NCI-H774 (cell line): ENCODE data around the gene MAGEA12.
"Not testable (repeated sequence)": the region's sequence is repeated elsewhere in the genome, so short reads cannot be mapped to it uniquely, and the experiment has no call there.

Experiments
- DNase-seq: peaks from one replicate; lab custom pipeline; 2025; lab: John Stamatoyannopoulos, UW

MAGEA12 gene

GRCh38 chrX:152733261-152733975, at the start of gene MAGEA12, which contains the start of gene CSAG1:
MAGEA12 (plus strand) TSS chrX:152733757; CDS start chrX:152736162, 2,405 bp downstream.
CSAG1 (minus strand) TSS chrX:152733721; CDS start chrX:152732460, 1,261 bp downstream.
- DNase-seq = peak; percentile 87

GRCh38 chrX:152697952-152698931, 35.3 kb upstream of the MAGEA12 start, which contains the start of gene MAGEA3:
MAGEA3 (plus strand) TSS chrX:152698794; CDS start chrX:152700833, 2,039 bp downstream.
- not testable (repeated sequence) for DNase-seq

- DNase-seq = not testable (repeated sequence)
Measured at GRCh38 chrX:152700390-152700789, 33.2 kb upstream of the MAGEA12 start.

- DNase-seq = not testable (repeated sequence)
Measured at GRCh38 chrX:152706500-152706899, 27.1 kb upstream of the MAGEA12 start.

- DNase-seq = not testable (repeated sequence)
Measured at GRCh38 chrX:152709173-152709572, 24.4 kb upstream of the MAGEA12 start, which contains the start of gene CSAG2. CSAG2 (minus strand) TSS chrX:152709273; CDS start chrX:152709112, 161 bp downstream.

GRCh38 chrX:152713195-152713594, 20.4 kb upstream of the MAGEA12 start:
- not testable (repeated sequence) for DNase-seq

- not testable (repeated sequence) for DNase-seq
Measured at GRCh38 chrX:152713815-152714787, 19.5 kb upstream of the MAGEA12 start, which contains the start of gene MAGEA2B. MAGEA2B (plus strand) TSS chrX:152714628; CDS start chrX:152717107, 2,479 bp downstream.

GRCh38 chrX:152725409-152725808, 8.1 kb upstream of the MAGEA12 start:
- DNase-seq = no peak

- DNase-seq = not testable (repeated sequence)
Measured at GRCh38 chrX:152734143-152734858, 744 bp downstream of the MAGEA12 start.

- no peak for DNase-seq
Measured at GRCh38 chrX:152735101-152735500, 1.5 kb downstream of the MAGEA12 start.

- no peak for DNase-seq
Measured at GRCh38 chrX:152735860-152736511, 2.4 kb downstream of the MAGEA12 start.

- not testable (repeated sequence) for DNase-seq
Measured at GRCh38 chrX:152736528-152736927, 3.0 kb downstream of the MAGEA12 start.

GRCh38 chrX:152738560-152738959, 5.0 kb downstream of the MAGEA12 start:
- DNase-seq = no peak

GRCh38 chrX:152753686-152754650, 20.4 kb downstream of the MAGEA12 start, which contains the start of gene MAGEA2:
MAGEA2 (minus strand) TSS chrX:152753842; CDS start chrX:152751363, 2,479 bp downstream.
- not testable (repeated sequence) for DNase-seq

- DNase-seq = not testable (repeated sequence)
Measured at GRCh38 chrX:152754871-152755270, 21.3 kb downstream of the MAGEA12 start.

- not testable (repeated sequence) for DNase-seq
Measured at GRCh38 chrX:152758918-152759317, 25.4 kb downstream of the MAGEA12 start, which contains the start of gene CSAG3. CSAG3 (plus strand) TSS chrX:152759218.

GRCh38 chrX:152759544-152759943, 26.0 kb downstream of the MAGEA12 start:
- DNase-seq = not testable (repeated sequence)

- DNase-seq = not testable (repeated sequence)
Measured at GRCh38 chrX:152761582-152761981, 28.0 kb downstream of the MAGEA12 start.
